K562 (cell line): Measurements from ENCODE around the gene ELOVL7. TPM values are rescaled to one million over a fixed set of nuclear protein-coding genes. Genes with fewer than 3 reads are reported as not detected.

Experiments
- CBX5 ChIP-seq: IDR thresholded peaks from 2 replicates; pipeline ENCODE4 v1.6.1; 2014; ENCODE audit warnings: low read depth, borderline replicate concordance
- CLOCK ChIP-seq: fragments of 250-450 bp; sonication (Bioruptor Pico); IDR thresholded peaks from 2 replicates; pipeline ENCODE4 v1.4.0; 2020; ENCODE audit warnings: mild to moderate bottlenecking, moderate library complexity, borderline replicate concordance
- CXXC5 ChIP-seq: fragments of 250-450 bp; sonication (Bioruptor Pico); IDR thresholded peaks from 2 replicates; pipeline ENCODE4 v1.8.0; 2022; ENCODE audit warnings: inconsistent platforms, mild to moderate bottlenecking, moderate library complexity
- DIDO1 ChIP-seq: fragments of 450-650 bp; IDR thresholded peaks from 2 replicates; pipeline ENCODE4 v1.6.1; 2016; ENCODE audit warnings: low read depth, missing biosample characterization, missing genetic modification characterization
- JUNB ChIP-seq: fragments of 450-650 bp; formaldehyde crosslinking; conservative IDR thresholded peaks from 2 replicates; pipeline ENCODE4 v1.4.0; 2020; ENCODE audit warnings: mild to moderate bottlenecking
- RBM25 ChIP-seq: fragments of 200-400 bp; formaldehyde crosslinking; IDR thresholded peaks from 2 replicates; pipeline ENCODE4 v1.6.1; 2018; ENCODE audit warnings: low read length, low read depth, moderate library complexity; ENCODE audit not compliant: severe bottlenecking
- RERE ChIP-seq: sonication (generic); formaldehyde crosslinking; IDR thresholded peaks from 2 replicates; pipeline ENCODE4 v1.8.0; 2023; ENCODE audit warnings: missing genetic modification reagents, mild to moderate bottlenecking, borderline replicate concordance
- SIN3A ChIP-seq, 2 experiments: fragments of 150-350 bp in 1 of 2; IDR thresholded peaks; 2 replicates each; pipeline ENCODE4 v1.6.1; 2011 to 2016; ENCODE audit warnings: borderline replicate concordance in 2 of 2, low read depth in 2 of 2, low read length in 2 of 2, mild to moderate bottlenecking in 2 of 2, moderate library complexity in 2 of 2; ENCODE audit not compliant: control insufficient read depth in 1 of 2
- XRCC5 ChIP-seq: fragments of 200-400 bp; formaldehyde crosslinking; IDR thresholded peaks from 2 replicates; pipeline ENCODE4 v1.6.1; 2017; ENCODE audit warnings: low read depth, mild to moderate bottlenecking, low read length
- YY1 ChIP-seq, 3 experiments: IDR thresholded peaks; 2 replicates each; pipeline ENCODE4 v1.6.1; 2011; ENCODE audit warnings: low read length in 2 of 3, mild to moderate bottlenecking in 2 of 3, moderate library complexity in 2 of 3, borderline replicate concordance in 1 of 3, control low read depth in 1 of 3, low read depth in 1 of 3; ENCODE audit not compliant: insufficient read depth in 3 of 3, insufficient replicate concordance in 2 of 3, control insufficient read depth in 1 of 3, insufficient read length in 1 of 3; ENCODE audit errors: extremely low read depth in 1 of 3
- ZBTB34 ChIP-seq: fragments of 250-450 bp; sonication (Bioruptor Pico); IDR thresholded peaks from 2 replicates; pipeline ENCODE4 v1.8.0; 2021; ENCODE audit warnings: mild to moderate bottlenecking, moderate library complexity
- ZFP36 ChIP-seq: fragments of 150-350 bp; IDR thresholded peaks from 2 replicates; pipeline ENCODE4 v1.6.1; 2018; ENCODE audit warnings: low read length, low read depth; ENCODE audit not compliant: partially characterized antibody
- ZNF140 ChIP-seq: fragments of 250-450 bp; sonication (Bioruptor Pico); IDR thresholded peaks from 2 replicates; pipeline ENCODE4 v1.8.0; 2021; ENCODE audit warnings: moderate library complexity, mild to moderate bottlenecking, inconsistent platforms
- ZNF263 ChIP-seq: sonication (generic); formaldehyde crosslinking; IDR thresholded peaks from 2 replicates; pipeline ENCODE4 v1.8.0; 2022; ENCODE audit warnings: mild to moderate bottlenecking, missing genetic modification reagents, borderline replicate concordance
- ZNF766 ChIP-seq: fragments of 200-800 bp; sonication (Bioruptor generic); conservative IDR thresholded peaks from 2 replicates; pipeline ENCODE4 v1.6.1; 2016; ENCODE audit warnings: missing genetic modification characterization, missing compliant biosample characterization
- polyA plus RNA-seq, 8 experiments: library from polyadenylated mRNA; depleted of rRNA in 4 of 8; stranded (reverse) in 5 of 8; unstranded in 3 of 8; fragments of >200 nt; fragmentation: Nextera tagmentation in 2 of 8; fragmentation: Illumina TruSeq in 1 of 8; extraction: Ambion mirVana in 2 of 8; extraction: Trizol in 1 of 8; gene quantifications; 2 replicates each; pipeline versions ENCODE4 v1.2.1 to v1.2.3, GENCODE V29; 2011 to 2014; ENCODE audit warnings: inconsistent platforms in 1 of 8, missing spikeins in 1 of 8
- total RNA-seq, 7 experiments: library from RNA; depleted of rRNA in 6 of 7; stranded (reverse); fragments of >200 nt in 6 of 7; fragmentation: Illumina TruSeq in 2 of 7; extraction: Trizol in 2 of 7; gene quantifications; 2 replicates each; pipeline versions ENCODE4 v1.2.1 to v1.2.3, GENCODE V29; 2011 to 2021; ENCODE audit warnings: low replicate concordance in 1 of 7

The ELOVL7 gene
- total and polyA plus RNA-seq, 9 of the 15 experiments (the other 6 are each of a cell fraction or from before 2014, with no cell fraction given) = 4.5 to 12.3 (median 6.9) TPM

GRCh38 chr5:60820593-60821487, 23.2 kb downstream of the ELOVL7 start (continued):
- TF ChIP-seq RERE (CRISPR knock-in tag) (no peak), JUNB (CRISPR knock-in tag) (no peak), ZNF140 (CRISPR knock-in tag) (no peak), YY1 (IDR thresholded peaks at IDR 0.05; ENCODE audit: borderline replicate concordance in 1 of 3, control insufficient read depth in 1 of 3, extremely low read depth in 1 of 3, insufficient read depth in 3 of 3, insufficient read length in 1 of 3, insufficient replicate concordance in 2 of 3, low read depth in 1 of 3, low read length in 2 of 3) (no peak), ZBTB34 (CRISPR knock-in tag) (no peak), CBX5 (no peak), XRCC5 (no peak), CLOCK (CRISPR knock-in tag) (no peak), ZNF766 (CRISPR knock-in tag) (no peak), ZFP36 (no peak), DIDO1 (tag) (no peak), ZNF263 (CRISPR knock-in tag) (no peak), CXXC5 (CRISPR knock-in tag) (no peak; the same call in 1 of the 2 replicates), SIN3A (IDR thresholded peaks at IDR 0.05; ENCODE audit: borderline replicate concordance in 2 of 2, control insufficient read depth in 1 of 2, low read depth in 2 of 2, low read length in 2 of 2) (no peak), RBM25 (no peak)
